Kidney (tissue), 14 donors: ENCODE results near the gene LRRTM1. TPM values are rescaled to one million over a fixed set of nuclear protein-coding genes. Genes with fewer than 3 reads are reported as not detected.
A peak's percentile ranks its signal among the peaks of the same experiment; 100 is the strongest.

Source experiments
- DNase-seq, 5 donors: peaks; one replicate each; pipeline ENCODE4 v3.0.0-alpha.2; 2013 to 2020
- FAIRE-seq: peaks from 2 replicates; lab custom pipeline; 2012; peaks lifted over from hg19 to GRCh38; lab: Jason Lieb, UNC
- H3K27ac ChIP-seq, 2 donors: one replicate each; pipeline ENCODE4 v1.7.0; 2013; ENCODE audit warnings: low read depth in 2 of 2, low read length in 2 of 2, inconsistent platforms in 1 of 2
- H3K27me3 ChIP-seq: one replicate; pipeline ENCODE4 v1.7.1; 2013; ENCODE audit warnings: low read length, inconsistent platforms; ENCODE audit not compliant: control insufficient read depth, insufficient read depth
- H3K36me3 ChIP-seq, 3 donors: one replicate each; pipeline versions ENCODE4 v1.7.0 to v1.7.1; 2013; ENCODE audit warnings: low read length in 3 of 3, control low read depth in 1 of 3, inconsistent platforms in 1 of 3; ENCODE audit not compliant: insufficient read depth in 3 of 3, control insufficient read depth in 2 of 3
- H3K4me1 ChIP-seq, 3 donors: one replicate each; pipeline versions ENCODE4 v1.7.0 to v1.7.1; 2013; ENCODE audit warnings: low read length in 3 of 3, inconsistent platforms in 1 of 3, low read depth in 1 of 3; ENCODE audit not compliant: control insufficient read depth in 2 of 3, insufficient read depth in 2 of 3
- H3K4me3 ChIP-seq, 3 donors: one replicate each; pipeline versions ENCODE4 v1.7.0 to v1.8.1; 2013; ENCODE audit warnings: low read length in 3 of 3, control low read depth in 1 of 3, inconsistent platforms in 1 of 3
- H3K9ac ChIP-seq, 3 donors: one replicate each; pipeline versions ENCODE4 v1.7.0 to v1.7.1; 2013; ENCODE audit warnings: low read length in 3 of 3, control low read depth in 1 of 3, inconsistent platforms in 1 of 3
- H3K9me3 ChIP-seq, 3 donors: one replicate each; pipeline versions ENCODE4 v1.7.0 to v1.7.1; 2013; ENCODE audit warnings: low read length in 3 of 3, control low read depth in 1 of 3, inconsistent platforms in 1 of 3; ENCODE audit not compliant: control insufficient read depth in 2 of 3, insufficient read depth in 1 of 3
- intact Hi-C: fragments of 100-400 bp; cut with DNase I; formaldehyde crosslinking; loops from one replicate; pipeline ENCODE4 v1.11.1; 2022
- polyA plus RNA-seq: library from polyadenylated mRNA; stranded (reverse); fragments of 350-450 nt; fragmentation: Illumina TruSeq; extraction: RNeasy Lipid Tissue Mini Kit (QIAGEN cat#74804); gene quantifications from one replicate; pipeline ENCODE4 v1.2.3, GENCODE V29; 2014; ENCODE audit warnings: low read depth, low replicate concordance; ENCODE audit not compliant: insufficient read depth
- total RNA-seq: library from RNA; stranded (reverse); fragmentation: NEBNext Ultra II Directional; extraction: Animal tissue kit (Norgen Biotek cat#: 25700); gene quantifications from one replicate; pipeline ENCODE4 v1.2.1, GENCODE V29; 2021
- TF ChIP-seq, protein P1 (sequence below): IDR thresholded peaks from 3 replicates; pipeline ENCODE4 v1.5.1; 2012; ENCODE audit warnings: mild to moderate bottlenecking, moderate library complexity, borderline replicate concordance; ENCODE audit not compliant: insufficient read depth; ENCODE audit errors: extremely low read depth
- donor health status: control.
- donor health status: control.
- donor health status: control.
- donor health status: control.
- donor health status: control.
- donor health status: DM: yes; HTN: yes; CAD: no.
- donor health status: Normal renal cell carcinoma (clear cell type).

The LRRTM1 gene
- total and polyA plus RNA-seq, 2 donors from 2014 or later, result 0.09 to 1.1 TPM

- FAIRE-seq, result no peak
Measured at GRCh38 chr2:80324525-80324924, 20.0 kb upstream of the LRRTM1 start.

GRCh38 chr2:80323610-80324009 is 19.1 kb upstream of the LRRTM1 start:
- TF ChIP-seq, protein P1, sequence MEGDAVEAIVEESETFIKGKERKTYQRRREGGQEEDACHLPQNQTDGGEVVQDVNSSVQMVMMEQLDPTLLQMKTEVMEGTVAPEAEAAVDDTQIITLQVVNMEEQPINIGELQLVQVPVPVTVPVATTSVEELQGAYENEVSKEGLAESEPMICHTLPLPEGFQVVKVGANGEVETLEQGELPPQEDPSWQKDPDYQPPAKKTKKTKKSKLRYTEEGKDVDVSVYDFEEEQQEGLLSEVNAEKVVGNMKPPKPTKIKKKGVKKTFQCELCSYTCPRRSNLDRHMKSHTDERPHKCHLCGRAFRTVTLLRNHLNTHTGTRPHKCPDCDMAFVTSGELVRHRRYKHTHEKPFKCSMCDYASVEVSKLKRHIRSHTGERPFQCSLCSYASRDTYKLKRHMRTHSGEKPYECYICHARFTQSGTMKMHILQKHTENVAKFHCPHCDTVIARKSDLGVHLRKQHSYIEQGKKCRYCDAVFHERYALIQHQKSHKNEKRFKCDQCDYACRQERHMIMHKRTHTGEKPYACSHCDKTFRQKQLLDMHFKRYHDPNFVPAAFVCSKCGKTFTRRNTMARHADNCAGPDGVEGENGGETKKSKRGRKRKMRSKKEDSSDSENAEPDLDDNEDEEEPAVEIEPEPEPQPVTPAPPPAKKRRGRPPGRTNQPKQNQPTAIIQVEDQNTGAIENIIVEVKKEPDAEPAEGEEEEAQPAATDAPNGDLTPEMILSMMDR, result no peak
- intact Hi-C loops, result no loop called here

More at GRCh38 chr2:80324525-80324924, 20.0 kb upstream of the LRRTM1 start:
- Histone ChIP-seq H3K36me3 (no peaks in the 10 kb centered on the region), H3K4me3 (no peak overlapping the region), H3K27me3 (no peaks in the 10 kb centered on the region), H3K9ac (no peak overlapping the region), H3K27ac (no peak overlapping the region), H3K4me1 (no peaks in the 10 kb centered on the region), H3K9me3 (no peaks in the 10 kb centered on the region)
- TF ChIP-seq, protein P1, result no peak
- DNase-seq, result peak in 2 of 5 donors; percentile 63 to 73
- intact Hi-C loops, result no loop called here

DNA sequence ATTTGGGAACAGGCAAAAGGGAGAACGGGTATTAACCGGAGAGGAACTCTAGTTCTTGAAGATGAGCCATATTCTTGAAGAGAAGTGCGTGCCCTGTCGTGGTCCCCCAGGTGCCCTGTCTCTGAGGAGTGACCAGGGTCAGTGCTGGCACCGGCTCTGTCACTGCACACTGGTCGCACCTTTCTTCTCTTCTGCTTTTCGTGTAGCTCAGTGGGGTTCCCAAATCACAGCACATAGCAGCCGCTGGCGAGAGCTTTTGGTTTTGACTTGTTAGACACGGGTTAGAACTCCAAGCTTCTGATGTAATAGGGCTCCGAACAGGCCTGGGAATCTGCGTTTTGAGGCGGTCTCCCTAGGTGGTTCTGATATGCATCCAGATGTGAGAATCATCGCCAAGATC is 18.4 kb upstream of the LRRTM1 start:
- intact Hi-C loops, result no loop called here
- DNase-seq (no peak), FAIRE-seq (no peak)
- no peaks in the 10 kb centered on the region for H3K9me3 ChIP-seq
- H3K4me3 ChIP-seq, result no peak overlapping the region
- TF ChIP-seq, protein P1, result no peak
- no peaks in the 10 kb centered on the region for H3K4me1 ChIP-seq
- no peak overlapping the region for H3K9ac ChIP-seq
- no peaks in the 10 kb centered on the region for H3K36me3 ChIP-seq
- no peak overlapping the region for H3K27ac ChIP-seq
- no peaks in the 10 kb centered on the region for H3K27me3 ChIP-seq

More at GRCh38 chr2:80323610-80324009, 19.1 kb upstream of the LRRTM1 start:
- Histone ChIP-seq H3K36me3 (no peaks in the 10 kb centered on the region), H3K9ac (no peak overlapping the region), H3K27ac (no peak overlapping the region), H3K4me1 (no peaks in the 10 kb centered on the region), H3K9me3 (no peaks in the 10 kb centered on the region), H3K27me3 (no peaks in the 10 kb centered on the region), H3K4me3 (no peak overlapping the region)
- FAIRE-seq (no peak), DNase-seq (peak in 1 of 5 donors; percentile 16)
